K562 (cell line): ENCODE data around the gene DNM1. TPM values are rescaled to one million over a fixed set of nuclear protein-coding genes. Genes with fewer than 3 reads are reported as not detected.
A peak's percentile ranks its signal among the peaks of the same experiment; 100 is the strongest.

ENCODE experiments used
- ADNP ChIP-seq: fragments of 200-800 bp; sonication (Bioruptor generic); IDR thresholded peaks from 2 replicates; pipeline ENCODE4 v1.6.1; 2016; ENCODE audit warnings: missing genetic modification characterization, missing compliant biosample characterization
- BCOR ChIP-seq: fragments of 450-650 bp; IDR thresholded peaks from 2 replicates; pipeline ENCODE4 v1.6.1; 2016
- BHLHE40 ChIP-seq: IDR thresholded peaks from 2 replicates; pipeline ENCODE4 v1.6.1; 2011; ENCODE audit warnings: low read length, improper control_type of control experiment
- CTBP1 ChIP-seq: fragments of 450-650 bp; IDR thresholded peaks from 2 replicates; pipeline ENCODE4 v1.6.1; 2016; ENCODE audit warnings: borderline replicate concordance
- E2F6 ChIP-seq, 2 experiments: IDR thresholded peaks; 2 replicates each; pipeline ENCODE4 v1.6.1; 2011; ENCODE audit warnings: borderline replicate concordance in 1 of 2, control low read depth in 1 of 2, low read depth in 1 of 2, low read length in 1 of 2, mild to moderate bottlenecking in 1 of 2, mixed read lengths in 1 of 2, moderate library complexity in 1 of 2; ENCODE audit not compliant: insufficient read depth in 1 of 2, insufficient read length in 1 of 2, poor library complexity in 1 of 2, severe bottlenecking in 1 of 2; ENCODE audit errors: extremely low read depth in 1 of 2
- L3MBTL2 ChIP-seq: fragments of 450-650 bp; IDR thresholded peaks from 2 replicates; pipeline ENCODE4 v1.6.1; 2016; ENCODE audit warnings: mild to moderate bottlenecking, moderate library complexity
- MEF2A ChIP-seq: IDR thresholded peaks from 2 replicates; pipeline ENCODE4 v1.6.1; 2011; ENCODE audit warnings: low read depth, mild to moderate bottlenecking, low read length, moderate library complexity; ENCODE audit not compliant: control insufficient read depth
- NUFIP1 ChIP-seq: fragments of 450-650 bp; IDR thresholded peaks from 2 replicates; pipeline ENCODE4 v1.6.1; 2018; ENCODE audit not compliant: partially characterized antibody
- RAD51 ChIP-seq: fragments of 450-650 bp; IDR thresholded peaks from 2 replicates; pipeline ENCODE4 v1.7.1; 2016; ENCODE audit warnings: low read depth, mild to moderate bottlenecking, borderline replicate concordance
- RBM17 ChIP-seq: fragments of 200-400 bp; formaldehyde crosslinking; IDR thresholded peaks from 2 replicates; pipeline ENCODE4 v1.6.1; 2017; ENCODE audit warnings: low read depth, mild to moderate bottlenecking, low read length, borderline replicate concordance
- TEAD1 ChIP-seq, 2 experiments: fragments of 450-650 bp in 1 of 2; sonication (generic) in 1 of 2; formaldehyde crosslinking; IDR thresholded peaks; 2 replicates each; pipeline versions ENCODE4 v1.4.0 to v1.8.0; 2020 to 2022; ENCODE audit warnings: mild to moderate bottlenecking in 2 of 2, missing genetic modification reagents in 1 of 2
- TFE3 ChIP-seq: fragments of 450-650 bp; formaldehyde crosslinking; IDR thresholded peaks from 2 replicates; pipeline ENCODE4 v1.4.0; 2020; ENCODE audit warnings: mild to moderate bottlenecking, mixed read lengths
- TOE1 ChIP-seq, 2 experiments: fragments of 450-650 bp in 1 of 2; sonication (generic) in 1 of 2; formaldehyde crosslinking in 1 of 2; IDR thresholded peaks; 2 replicates each; pipeline versions ENCODE4 v1.7.1 to v1.8.0; 2016 to 2022; ENCODE audit warnings: borderline replicate concordance in 2 of 2, mild to moderate bottlenecking in 2 of 2, antibody characterized with exemption in 1 of 2, inconsistent platforms in 1 of 2, low read depth in 1 of 2, missing genetic modification reagents in 1 of 2, moderate library complexity in 1 of 2
- USF2 ChIP-seq: sonication (generic); formaldehyde crosslinking; IDR thresholded peaks from 2 replicates; pipeline ENCODE4 v1.5.0; 2020; ENCODE audit warnings: missing genetic modification reagents
- ZBTB7A ChIP-seq: IDR thresholded peaks from 2 replicates; pipeline ENCODE4 v1.6.1; 2011; ENCODE audit warnings: low read depth, mild to moderate bottlenecking, low read length, moderate library complexity, borderline replicate concordance; ENCODE audit not compliant: control insufficient read depth
- ZNF449 ChIP-seq: fragments of 250-450 bp; sonication (Bioruptor Pico); IDR thresholded peaks from 2 replicates; pipeline ENCODE4 v1.8.0; 2022; ENCODE audit warnings: moderate library complexity, mild to moderate bottlenecking, inconsistent platforms
- polyA plus RNA-seq, 8 experiments: library from polyadenylated mRNA; depleted of rRNA in 4 of 8; stranded (reverse) in 5 of 8; unstranded in 3 of 8; fragments of >200 nt; fragmentation: Nextera tagmentation in 2 of 8; fragmentation: Illumina TruSeq in 1 of 8; extraction: Ambion mirVana in 2 of 8; extraction: Trizol in 1 of 8; gene quantifications; 2 replicates each; pipeline versions ENCODE4 v1.2.1 to v1.2.3, GENCODE V29; 2011 to 2014; ENCODE audit warnings: inconsistent platforms in 1 of 8, missing spikeins in 1 of 8
- total RNA-seq, 7 experiments: library from RNA; depleted of rRNA in 6 of 7; stranded (reverse); fragments of >200 nt in 6 of 7; fragmentation: Illumina TruSeq in 2 of 7; extraction: Trizol in 2 of 7; gene quantifications; 2 replicates each; pipeline versions ENCODE4 v1.2.1 to v1.2.3, GENCODE V29; 2011 to 2021; ENCODE audit warnings: low replicate concordance in 1 of 7

The DNM1 gene
- total and polyA plus RNA-seq, 9 of the 15 experiments (the other 6 are each of a cell fraction or from before 2014, with no cell fraction given), result 0.39 to 23.1 (median 9.1) TPM

- TF ChIP-seq CTBP1 (0 out of 2 replicates have a peak, but pooled peaks have one; percentile 19), MEF2A (no peak), L3MBTL2 (peak; percentile 61), BCOR (peak; percentile 87), TEAD1 (CRISPR knock-in tag; IDR thresholded peaks at IDR 0.05) (0 out of 4 replicates have a peak, but pooled peaks of 1 of the 2 experiments have one; percentile 59), RAD51 (peak; percentile 35; the same call in 1 of the 2 replicates), TFE3 (CRISPR knock-in tag) (peak; percentile 36; the same call in 1 of the 2 replicates), NUFIP1 (no peak), TOE1 (IDR thresholded peaks at IDR 0.05; ENCODE audit: borderline replicate concordance) (0 out of 2 replicates have a peak, but pooled peaks have one; percentile 35), TOE1 (CRISPR knock-in tag; IDR thresholded peaks at IDR 0.05; ENCODE audit: borderline replicate concordance, low read depth) (no peak), RBM17 (no peak), ZNF449 (CRISPR knock-in tag) (no peak), ADNP (tag) (peak; percentile 82; the same call in 1 of the 2 replicates), BHLHE40 (peak; percentile 37; the same call in 1 of the 2 replicates), E2F6 (IDR thresholded peaks at IDR 0.05; ENCODE audit: borderline replicate concordance in 1 of 2, extremely low read depth in 1 of 2, insufficient read depth in 1 of 2, insufficient read length in 1 of 2, low read depth in 1 of 2, low read length in 1 of 2, poor library complexity in 1 of 2, severe bottlenecking in 1 of 2) (peak in 1 of 2 experiments; percentile 49), USF2 (CRISPR knock-in tag) (0 out of 2 replicates have a peak, but pooled peaks have one; percentile 6), ZBTB7A (peak; percentile 4; the same call in 1 of the 2 replicates)
These were observed 28.7 kb downstream of the DNM1 start (continued) for GRCh38 chr9:128231638-128232527.
